Measurements from ENCODE around the gene NRCAM.

Gene NRCAM

GRCh38 chr7:108385834-108386422, 70.3 kb downstream of the NRCAM start:
- DNase-seq (ENCODE audit: insufficient read length, low spot score), result no peak
- no peak for FAIRE-seq
- TF ChIP-seq TAF1 (IDR thresholded peaks at IDR 0.05; ENCODE audit: low read depth, low read length) (no peak), POLR2AphosphoS5 (IDR thresholded peaks at IDR 0.05; ENCODE audit: low read depth, low read length) (no peak), PAX5 (IDR thresholded peaks at IDR 0.05; ENCODE audit: insufficient read depth, low read length, severe bottlenecking) (no peak), SPI1 (IDR thresholded peaks at IDR 0.05; ENCODE audit: low read depth, low read length) (no peak), POU2F2 (IDR thresholded peaks at IDR 0.05; ENCODE audit: low read depth, low read length) (no peak), POLR2A (IDR thresholded peaks at IDR 0.05; ENCODE audit: low read depth, low read length) (no peak)

GRCh38 chr7:108384716-108385483, 71.3 kb downstream of the NRCAM start:
- DNase-seq (ENCODE audit: insufficient read length, low spot score) (no peak), FAIRE-seq (peak; percentile 20)
- TF ChIP-seq SPI1 (IDR thresholded peaks at IDR 0.05; ENCODE audit: low read depth, low read length), result no peak
- TF ChIP-seq POU2F2 (IDR thresholded peaks at IDR 0.05; ENCODE audit: low read depth, low read length), result no peak
- TF ChIP-seq PAX5 (IDR thresholded peaks at IDR 0.05; ENCODE audit: insufficient read depth, low read length, severe bottlenecking), result no peak
- TF ChIP-seq POLR2A (IDR thresholded peaks at IDR 0.05; ENCODE audit: low read depth, low read length), result no peak
- TF ChIP-seq TAF1 (IDR thresholded peaks at IDR 0.05; ENCODE audit: low read depth, low read length), result no peak
- TF ChIP-seq POLR2AphosphoS5 (IDR thresholded peaks at IDR 0.05; ENCODE audit: low read depth, low read length), result no peak

GRCh38 chr7:108382932-108383331, 73.3 kb downstream of the NRCAM start:
- DNase-seq (ENCODE audit: insufficient read length, low spot score), result no peak
- TF ChIP-seq PAX5 (IDR thresholded peaks at IDR 0.05; ENCODE audit: insufficient read depth, low read length, severe bottlenecking), result no peak
- TF ChIP-seq SPI1 (IDR thresholded peaks at IDR 0.05; ENCODE audit: low read depth, low read length), result no peak
- TF ChIP-seq TAF1 (IDR thresholded peaks at IDR 0.05; ENCODE audit: low read depth, low read length), result no peak
- TF ChIP-seq POLR2A (IDR thresholded peaks at IDR 0.05; ENCODE audit: low read depth, low read length), result no peak
- TF ChIP-seq POLR2AphosphoS5 (IDR thresholded peaks at IDR 0.05; ENCODE audit: low read depth, low read length), result no peak
- no peak for FAIRE-seq

GRCh38 chr7:108380517-108380916, 75.7 kb downstream of the NRCAM start:
- DNase-seq (ENCODE audit: insufficient read length, low spot score) (no peak), FAIRE-seq (no peak)
- no peak for TF ChIP-seq POLR2AphosphoS5 (IDR thresholded peaks at IDR 0.05; ENCODE audit: low read depth, low read length)
- TF ChIP-seq TAF1 (IDR thresholded peaks at IDR 0.05; ENCODE audit: low read depth, low read length), result no peak
- no peak for TF ChIP-seq SPI1 (IDR thresholded peaks at IDR 0.05; ENCODE audit: low read depth, low read length)
- no peak for TF ChIP-seq POU2F2 (IDR thresholded peaks at IDR 0.05; ENCODE audit: low read depth, low read length)
- TF ChIP-seq PAX5 (IDR thresholded peaks at IDR 0.05; ENCODE audit: insufficient read depth, low read length, severe bottlenecking), result no peak
- no peak for TF ChIP-seq POLR2A (IDR thresholded peaks at IDR 0.05; ENCODE audit: low read depth, low read length)

- no peak for DNase-seq (ENCODE audit: insufficient read length, low spot score)
- FAIRE-seq, result no peak
- TF ChIP-seq POLR2A (IDR thresholded peaks at IDR 0.05; ENCODE audit: low read depth, low read length), result no peak
- no peak for TF ChIP-seq PAX5 (IDR thresholded peaks at IDR 0.05; ENCODE audit: insufficient read depth, low read length, severe bottlenecking)
- TF ChIP-seq SPI1 (IDR thresholded peaks at IDR 0.05; ENCODE audit: low read depth, low read length), result no peak
- no peak for TF ChIP-seq POU2F2 (IDR thresholded peaks at IDR 0.05; ENCODE audit: low read depth, low read length)
- no peak for TF ChIP-seq TAF1 (IDR thresholded peaks at IDR 0.05; ENCODE audit: low read depth, low read length)
- TF ChIP-seq POLR2AphosphoS5 (IDR thresholded peaks at IDR 0.05; ENCODE audit: low read depth, low read length), result no peak
Observed at GRCh38 chr7:108376206-108376605, 80.0 kb downstream of the NRCAM start.

GRCh38 chr7:108375668-108376067, 80.6 kb downstream of the NRCAM start:
- peak; percentile 84 for TF ChIP-seq SPI1 (IDR thresholded peaks at IDR 0.05; ENCODE audit: low read depth, low read length)
- no peak for TF ChIP-seq POU2F2 (IDR thresholded peaks at IDR 0.05; ENCODE audit: low read depth, low read length)
- no peak for FAIRE-seq
- DNase-seq (ENCODE audit: insufficient read length, low spot score), result no peak

- TF ChIP-seq POLR2AphosphoS5 (IDR thresholded peaks at IDR 0.05; ENCODE audit: low read depth, low read length) (no peak), POU2F2 (IDR thresholded peaks at IDR 0.05; ENCODE audit: low read depth, low read length) (no peak), PAX5 (IDR thresholded peaks at IDR 0.05; ENCODE audit: insufficient read depth, low read length, severe bottlenecking) (no peak), POLR2A (IDR thresholded peaks at IDR 0.05; ENCODE audit: low read depth, low read length) (no peak), TAF1 (IDR thresholded peaks at IDR 0.05; ENCODE audit: low read depth, low read length) (no peak), SPI1 (IDR thresholded peaks at IDR 0.05; ENCODE audit: low read depth, low read length) (no peak)
- FAIRE-seq (no peak), DNase-seq (ENCODE audit: insufficient read length, low spot score) (no peak)
Observed at GRCh38 chr7:108374899-108375298, 81.3 kb downstream of the NRCAM start.

GRCh38 chr7:108372618-108373017, 83.6 kb downstream of the NRCAM start:
- no peak for FAIRE-seq

GRCh38 chr7:108370616-108371015, 85.6 kb downstream of the NRCAM start:
- DNase-seq (ENCODE audit: insufficient read length, low spot score) (no peak), FAIRE-seq (no peak)
- TF ChIP-seq POU2F2 (IDR thresholded peaks at IDR 0.05; ENCODE audit: low read depth, low read length) (no peak), PAX5 (IDR thresholded peaks at IDR 0.05; ENCODE audit: insufficient read depth, low read length, severe bottlenecking) (no peak), SPI1 (IDR thresholded peaks at IDR 0.05; ENCODE audit: low read depth, low read length) (no peak), POLR2A (IDR thresholded peaks at IDR 0.05; ENCODE audit: low read depth, low read length) (no peak), TAF1 (IDR thresholded peaks at IDR 0.05; ENCODE audit: low read depth, low read length) (no peak), POLR2AphosphoS5 (IDR thresholded peaks at IDR 0.05; ENCODE audit: low read depth, low read length) (no peak)

More at GRCh38 chr7:108372618-108373017, 83.6 kb downstream of the NRCAM start:
- no peak for DNase-seq (ENCODE audit: insufficient read length, low spot score)
- TF ChIP-seq PAX5 (IDR thresholded peaks at IDR 0.05; ENCODE audit: insufficient read depth, low read length, severe bottlenecking) (no peak), POLR2AphosphoS5 (IDR thresholded peaks at IDR 0.05; ENCODE audit: low read depth, low read length) (no peak), TAF1 (IDR thresholded peaks at IDR 0.05; ENCODE audit: low read depth, low read length) (no peak), SPI1 (IDR thresholded peaks at IDR 0.05; ENCODE audit: low read depth, low read length) (no peak), POLR2A (IDR thresholded peaks at IDR 0.05; ENCODE audit: low read depth, low read length) (no peak), POU2F2 (IDR thresholded peaks at IDR 0.05; ENCODE audit: low read depth, low read length) (no peak)

Data from GM12891 (cell line).